ENCODE results near the gene RALB.

The RALB gene

GRCh38 chr2:120237491-120237902 lies 15.2 kb upstream of the RALB start:
- H3K4me3 ChIP-seq (ENCODE audit: low read depth, low read length) = no peak overlapping the region
- in situ Hi-C loops (cut with HindIII; ENCODE audit: low sequenced_read_pairs) = no loop called here
- TF ChIP-seq CTCF (IDR thresholded peaks at IDR 0.05; ENCODE audit: low read depth, low read length) = no peak
- DNase-seq (ENCODE audit: low read depth, low spot score) = peak; percentile 81

GRCh38 chr2:120238728-120239487 lies 13.7 kb upstream of the RALB start:
- no peak for TF ChIP-seq CTCF (IDR thresholded peaks at IDR 0.05; ENCODE audit: low read depth, low read length)
- no peak overlapping the region for H3K4me3 ChIP-seq (ENCODE audit: low read depth, low read length)
- DNase-seq (ENCODE audit: low read depth, low spot score) = peak; percentile 83
- in situ Hi-C loops (cut with HindIII; ENCODE audit: low sequenced_read_pairs) = no loop called here

GRCh38 chr2:120239488-120240287 lies 13.0 kb upstream of the RALB start:
- no peak overlapping the region for H3K4me3 ChIP-seq (ENCODE audit: low read depth, low read length)
- peak; percentile 88 for DNase-seq (ENCODE audit: low read depth, low spot score)
- TF ChIP-seq CTCF (IDR thresholded peaks at IDR 0.05; ENCODE audit: low read depth, low read length) = no peak
- in situ Hi-C loops (cut with HindIII; ENCODE audit: low sequenced_read_pairs) = no loop called here

- H3K4me3 ChIP-seq (ENCODE audit: low read depth, low read length) = no peak overlapping the region
- in situ Hi-C loops (cut with HindIII; ENCODE audit: low sequenced_read_pairs) = no loop called here
- DNase-seq (ENCODE audit: low read depth, low spot score) = no peak
- TF ChIP-seq CTCF (IDR thresholded peaks at IDR 0.05; ENCODE audit: low read depth, low read length) = no peak
Measured at GRCh38 chr2:120240901-120241429, 11.7 kb upstream of the RALB start.

- no peak for TF ChIP-seq CTCF (IDR thresholded peaks at IDR 0.05; ENCODE audit: low read depth, low read length)
- in situ Hi-C loops (cut with HindIII; ENCODE audit: low sequenced_read_pairs) = no loop called here
- no peak for DNase-seq (ENCODE audit: low read depth, low spot score)
- no peak overlapping the region for H3K4me3 ChIP-seq (ENCODE audit: low read depth, low read length)
Measured at GRCh38 chr2:120241684-120242083, 11.0 kb upstream of the RALB start.

- in situ Hi-C loops (cut with HindIII; ENCODE audit: low sequenced_read_pairs) = no loop called here
- no peak overlapping the region for H3K4me3 ChIP-seq (ENCODE audit: low read depth, low read length)
- no peak for TF ChIP-seq CTCF (IDR thresholded peaks at IDR 0.05; ENCODE audit: low read depth, low read length)
- DNase-seq (ENCODE audit: low read depth, low spot score) = no peak
Measured at GRCh38 chr2:120243211-120243610, 9.4 kb upstream of the RALB start.

Measured in astrocyte of the spinal cord (primary cell).